Trophoblast cell (in vitro differentiated cells and primary cell): ENCODE results near the gene ABI3.

Experiments used
- DNase-seq, 2 donors: peaks; one replicate each; pipeline ENCODE4 v3.0.0-alpha.2; 2016
- H2AFZ ChIP-seq: 2 replicates; pipeline ENCODE4 v1.6.1; 2013; ENCODE audit warnings: low read length, moderate library complexity, mild to moderate bottlenecking; ENCODE audit not compliant: insufficient read depth, poor library complexity
- H2AK5ac ChIP-seq: 2 replicates; pipeline ENCODE4 v1.6.1; 2013; ENCODE audit warnings: mild to moderate bottlenecking, low read length
- H2BK120ac ChIP-seq: 2 replicates; pipeline ENCODE4 v1.6.1; 2013; ENCODE audit warnings: low read length, mild to moderate bottlenecking, moderate library complexity; ENCODE audit not compliant: insufficient read depth, poor library complexity
- H2BK12ac ChIP-seq: 2 replicates; pipeline ENCODE4 v1.6.1; 2013; ENCODE audit warnings: mild to moderate bottlenecking, low read length, moderate library complexity
- H2BK5ac ChIP-seq: 2 replicates; pipeline ENCODE4 v1.6.1; 2013; ENCODE audit warnings: low read length, low read depth, moderate library complexity, mild to moderate bottlenecking; ENCODE audit not compliant: poor library complexity
- H3K14ac ChIP-seq: 2 replicates; pipeline ENCODE4 v1.6.1; 2013; ENCODE audit warnings: mild to moderate bottlenecking, low read length
- H3K18ac ChIP-seq: 2 replicates; pipeline ENCODE4 v1.6.1; 2013; ENCODE audit warnings: mild to moderate bottlenecking, low read length
- H3K23ac ChIP-seq: 2 replicates; pipeline ENCODE4 v1.6.1; 2013; ENCODE audit warnings: low read length
- H3K27ac ChIP-seq: 2 replicates; pipeline ENCODE4 v1.5.1; 2013; ENCODE audit warnings: low read depth, mild to moderate bottlenecking, inconsistent platforms, low read length, moderate library complexity
- H3K27me3 ChIP-seq: 2 replicates; pipeline ENCODE4 v1.6.1; 2013; ENCODE audit warnings: inconsistent platforms, mild to moderate bottlenecking, low read length, moderate library complexity; ENCODE audit not compliant: insufficient read depth
- H3K36me3 ChIP-seq, 2 experiments: 1 replicate in 1 of 2; 2 replicates in 1 of 2; pipeline ENCODE4 v1.6.1; 2013; ENCODE audit warnings: low read length in 2 of 2, mild to moderate bottlenecking in 2 of 2, moderate library complexity in 1 of 2; ENCODE audit not compliant: insufficient read depth in 2 of 2, control insufficient read depth in 1 of 2
- H3K4ac ChIP-seq: 2 replicates; pipeline ENCODE4 v1.6.1; 2013; ENCODE audit warnings: low read depth, mild to moderate bottlenecking, low read length, moderate library complexity
- H3K4me1 ChIP-seq, 2 experiments: 1 replicate in 1 of 2; 2 replicates in 1 of 2; pipeline ENCODE4 v1.6.1; 2013; ENCODE audit warnings: low read length in 2 of 2, mild to moderate bottlenecking in 2 of 2, moderate library complexity in 1 of 2; ENCODE audit not compliant: insufficient read depth in 2 of 2, control insufficient read depth in 1 of 2
- H3K4me2 ChIP-seq: 2 replicates; pipeline ENCODE4 v1.6.1; 2013; ENCODE audit warnings: inconsistent platforms, mild to moderate bottlenecking, low read length, moderate library complexity
- H3K4me3 ChIP-seq: 2 replicates; pipeline ENCODE4 v1.5.1; 2013; ENCODE audit warnings: mild to moderate bottlenecking, low read depth, low read length, inconsistent platforms
- H3K79me1 ChIP-seq: one replicate; pipeline ENCODE4 v1.6.1; 2013; ENCODE audit warnings: low read length
- H3K79me2 ChIP-seq: 2 replicates; pipeline ENCODE4 v1.6.1; 2013; ENCODE audit warnings: low read length, mild to moderate bottlenecking; ENCODE audit not compliant: control insufficient read depth, insufficient read depth, poor library complexity
- H3K9ac ChIP-seq: 2 replicates; pipeline ENCODE4 v1.6.1; 2013; ENCODE audit warnings: mild to moderate bottlenecking, low read length
- H3K9me3 ChIP-seq: 2 replicates; pipeline ENCODE4 v1.6.1; 2013; ENCODE audit warnings: low read depth, mild to moderate bottlenecking, control low read depth, inconsistent platforms, low read length; ENCODE audit not compliant: insufficient read depth
- H4K12ac ChIP-seq: 2 replicates; pipeline ENCODE4 v1.6.1; 2013; ENCODE audit warnings: low read depth, mild to moderate bottlenecking, low read length, moderate library complexity
- H4K8ac ChIP-seq: 2 replicates; pipeline ENCODE4 v1.6.1; 2013; ENCODE audit warnings: low read depth, mild to moderate bottlenecking, low read length, moderate library complexity
- H4K91ac ChIP-seq: one replicate; pipeline ENCODE4 v1.6.1; 2013; ENCODE audit warnings: low read depth, mild to moderate bottlenecking, low read length, moderate library complexity
- WGBS: extraction: QIAGEN DNeasy Blood & Tissue Kit; methylation state at CpG from one replicate; pipeline ENCODE4 v1.1.7; 2013; ENCODE audit warnings: missing lambda C conversion rate; ENCODE audit not compliant: insufficient read length, insufficient coverage; ENCODE audit errors: extremely low coverage; 5-methylcytosine and 5-hydroxymethylcytosine counted together

ABI3 gene

GRCh38 chr17:49235896-49236295, 25.4 kb downstream of the ABI3 start:
- H3K18ac ChIP-seq: peak overlapping the region; percentile 55
- no peak overlapping the region for H3K4me2 ChIP-seq
- H3K79me1 ChIP-seq: peaks cover 2% of the 10 kb centered on the region
- no peaks in the 10 kb centered on the region for H3K36me3 ChIP-seq
- no peak for DNase-seq
- peaks cover 6% of the 10 kb centered on the region for H3K27me3 ChIP-seq
- WGBS: no CpG with 5 or more reads among the region's 4 CpGs
- H4K8ac ChIP-seq: peak overlapping the region; percentile 43
- no peak overlapping the region for H2BK5ac ChIP-seq
- no peak overlapping the region for H3K23ac ChIP-seq
- H3K14ac ChIP-seq: peak overlapping the region; percentile 45
- H3K9me3 ChIP-seq: peaks cover 2% of the 10 kb centered on the region
- H4K91ac ChIP-seq: peak overlapping the region; percentile 65
- H2BK12ac ChIP-seq: no peak overlapping the region
- no peak overlapping the region for H2AFZ ChIP-seq
- no peaks in the 10 kb centered on the region for H3K79me2 ChIP-seq
- no peak overlapping the region for H3K9ac ChIP-seq
- no peak overlapping the region for H4K12ac ChIP-seq
- H2BK120ac ChIP-seq: no peak overlapping the region
- H3K4ac ChIP-seq: no peak overlapping the region
- peaks cover 6 to 7% of the 10 kb centered on the region in 2 experiments for H3K4me1 ChIP-seq
- H2AK5ac ChIP-seq: no peak overlapping the region
- no peak overlapping the region for H3K27ac ChIP-seq
- no peak overlapping the region for H3K4me3 ChIP-seq

GRCh38 chr17:49239963-49240362, 29.5 kb downstream of the ABI3 start:
- Histone ChIP-seq H2AFZ (no peak overlapping the region), H3K4ac (no peak overlapping the region), H3K14ac (no peak overlapping the region), H3K9ac (no peak overlapping the region), H2BK120ac (no peak overlapping the region), H4K91ac (peak overlapping the region; percentile 63), H3K4me2 (no peak overlapping the region), H2BK5ac (no peak overlapping the region), H3K4me3 (no peak overlapping the region), H2BK12ac (no peak overlapping the region), H3K36me3 (no peaks in the 10 kb centered on the region), H3K9me3 (peaks cover 2% of the 10 kb centered on the region), H3K4me1 (peaks cover 5 to 6% of the 10 kb centered on the region in 2 experiments), H2AK5ac (no peak overlapping the region), H4K12ac (no peak overlapping the region), H3K18ac (no peak overlapping the region), H3K27ac (no peak overlapping the region), H3K27me3 (no peaks in the 10 kb centered on the region), H3K79me2 (no peaks in the 10 kb centered on the region), H3K79me1 (peaks cover 2% of the 10 kb centered on the region), H4K8ac (no peak overlapping the region), H3K23ac (no peak overlapping the region)
- no CpG with 5 or more reads among the region's 1 CpG for WGBS
- DNase-seq: peak; percentile 32 to 64

GRCh38 chr17:49240619-49241018, 30.1 kb downstream of the ABI3 start:
- Histone ChIP-seq H2BK12ac (no peak overlapping the region), H3K4ac (no peak overlapping the region), H4K91ac (no peak overlapping the region), H3K27me3 (no peaks in the 10 kb centered on the region), H2AK5ac (no peak overlapping the region), H4K12ac (no peak overlapping the region), H3K27ac (no peak overlapping the region), H2AFZ (no peak overlapping the region), H3K79me2 (no peaks in the 10 kb centered on the region), H2BK120ac (no peak overlapping the region), H3K36me3 (no peaks in the 10 kb centered on the region), H3K79me1 (peaks cover 2% of the 10 kb centered on the region), H3K14ac (no peak overlapping the region), H3K4me2 (no peak overlapping the region), H2BK5ac (no peak overlapping the region), H3K18ac (no peak overlapping the region), H4K8ac (no peak overlapping the region), H3K23ac (no peak overlapping the region), H3K4me1 (peaks cover 3 to 5% of the 10 kb centered on the region in 2 experiments), H3K9ac (no peak overlapping the region), H3K9me3 (peaks cover 2% of the 10 kb centered on the region), H3K4me3 (no peak overlapping the region)
- WGBS: no CpG with 5 or more reads among the region's 1 CpG
- DNase-seq: no peak

GRCh38 chr17:49241040-49241439, 30.5 kb downstream of the ABI3 start:
- Histone ChIP-seq H3K9me3 (peaks cover 2% of the 10 kb centered on the region), H2AFZ (no peak overlapping the region), H2BK120ac (no peak overlapping the region), H3K14ac (no peak overlapping the region), H4K12ac (no peak overlapping the region), H2AK5ac (no peak overlapping the region), H3K79me2 (no peaks in the 10 kb centered on the region), H3K4me2 (no peak overlapping the region), H3K4me3 (no peak overlapping the region), H3K79me1 (peaks cover 2% of the 10 kb centered on the region), H3K27ac (no peak overlapping the region), H3K4ac (no peak overlapping the region), H3K36me3 (no peaks in the 10 kb centered on the region), H3K23ac (no peak overlapping the region), H2BK5ac (no peak overlapping the region), H3K4me1 (peaks cover 0 to 1% of the 10 kb centered on the region in 2 experiments), H2BK12ac (no peak overlapping the region), H3K27me3 (no peaks in the 10 kb centered on the region), H3K9ac (no peak overlapping the region), H3K18ac (no peak overlapping the region), H4K91ac (no peak overlapping the region), H4K8ac (no peak overlapping the region)
- WGBS: no CpG with 5 or more reads among the region's 8 CpGs
- no peak for DNase-seq
